LNCaP clone FGC (cell line): ENCODE results near the gene PCDHB1.
A peak's percentile ranks its signal among the peaks of the same experiment; 100 is the strongest.

Experiments
- DNase-seq: peaks from one replicate; pipeline ENCODE4 v3.0.0-alpha.2; 2011; ENCODE audit warnings: low read depth
- H3K4me3 ChIP-seq: 2 replicates; pipeline ENCODE4 v1.5.1; 2011; ENCODE audit warnings: mild to moderate bottlenecking, low read depth, low read length, control low read depth
- CTCF ChIP-seq: IDR thresholded peaks from 2 replicates; pipeline ENCODE4 v1.5.1; 2012; ENCODE audit warnings: mild to moderate bottlenecking; ENCODE audit not compliant: control insufficient read depth, insufficient read depth; ENCODE audit errors: extremely low read depth

PCDHB1 gene

GRCh38 chr5:141032626-141033025 lies 18.5 kb upstream of the PCDHB1 start:
- no peak for DNase-seq
- no peak for TF ChIP-seq CTCF
- no peak overlapping the region for H3K4me3 ChIP-seq

GRCh38 chr5:141039061-141039460 lies 12.1 kb upstream of the PCDHB1 start:
- no peak overlapping the region for H3K4me3 ChIP-seq
- no peak for TF ChIP-seq CTCF
- no peak for DNase-seq

- no peak for TF ChIP-seq CTCF
- DNase-seq: no peak
- no peak overlapping the region for H3K4me3 ChIP-seq
Measured at GRCh38 chr5:141039517-141039916, 11.7 kb upstream of the PCDHB1 start.

- H3K4me3 ChIP-seq: no peak overlapping the region
- TF ChIP-seq CTCF: peak; percentile 25; the same call in 1 of the 2 replicates
- no peak for DNase-seq
Measured at GRCh38 chr5:141040093-141040770, 10.9 kb upstream of the PCDHB1 start.

GRCh38 chr5:141040771-141041426 lies 10.3 kb upstream of the PCDHB1 start:
- DNase-seq: peak; percentile 50
- peak; percentile 83 for TF ChIP-seq CTCF
- no peak overlapping the region for H3K4me3 ChIP-seq

GRCh38 chr5:141041427-141041785 lies 9.8 kb upstream of the PCDHB1 start:
- H3K4me3 ChIP-seq: no peak overlapping the region
- no peak for TF ChIP-seq CTCF
- no peak for DNase-seq

GRCh38 chr5:141042555-141042954 lies 8.6 kb upstream of the PCDHB1 start:
- no peak for TF ChIP-seq CTCF
- no peak overlapping the region for H3K4me3 ChIP-seq
- no peak for DNase-seq
